Astrocyte (in vitro differentiated cells and primary cell): Measurements from ENCODE around the gene AFAP1L2. TPM values are rescaled to one million over a fixed set of nuclear protein-coding genes. Genes with fewer than 3 reads are reported as not detected.
A peak's percentile ranks its signal among the peaks of the same experiment; 100 is the strongest.

Source experiments
- DNase-seq: peaks from one replicate; pipeline ENCODE4 v3.0.0-alpha.2; 2010; ENCODE audit warnings: low read depth
- FAIRE-seq: peaks from 2 replicates; lab custom pipeline; 2011; peaks lifted over from hg19 to GRCh38; lab: Jason Lieb, UNC
- H2AFZ ChIP-seq: 2 replicates; pipeline ENCODE4 v1.6.0; 2012; ENCODE audit warnings: low read depth, low read length, inconsistent platforms
- H3K27ac ChIP-seq: 2 replicates; pipeline ENCODE4 v1.5.1; 2011; ENCODE audit warnings: low read depth, low read length, inconsistent platforms
- H3K27me3 ChIP-seq: 2 replicates; pipeline ENCODE4 v1.6.0; 2011; ENCODE audit warnings: low read length, inconsistent platforms; ENCODE audit not compliant: insufficient read depth
- H3K36me3 ChIP-seq: 2 replicates; pipeline ENCODE4 v1.5.1; 2011; ENCODE audit warnings: low read length, inconsistent platforms; ENCODE audit not compliant: insufficient read depth
- H3K4me1 ChIP-seq: 2 replicates; pipeline ENCODE4 v1.5.1; 2011; ENCODE audit warnings: low read length, inconsistent platforms; ENCODE audit not compliant: insufficient read depth
- H3K4me2 ChIP-seq: 2 replicates; pipeline ENCODE4 v1.6.0; 2012; ENCODE audit warnings: low read length, inconsistent platforms
- H3K4me3 ChIP-seq: 2 replicates; pipeline ENCODE4 v1.5.1; 2011; ENCODE audit warnings: low read depth, mild to moderate bottlenecking, low read length, inconsistent platforms; ENCODE audit not compliant: insufficient read depth
- H3K79me2 ChIP-seq: 2 replicates; pipeline ENCODE4 v1.6.0; 2012; ENCODE audit warnings: mild to moderate bottlenecking, low read length, inconsistent platforms; ENCODE audit not compliant: insufficient read depth
- H3K9ac ChIP-seq: 2 replicates; pipeline ENCODE4 v1.6.0; 2012; ENCODE audit warnings: mild to moderate bottlenecking, low read length, inconsistent platforms
- H3K9me3 ChIP-seq: 2 replicates; pipeline ENCODE4 v1.5.1; 2012; ENCODE audit warnings: low read depth, mild to moderate bottlenecking, low read length, inconsistent platforms; ENCODE audit not compliant: insufficient read depth
- H4K20me1 ChIP-seq: 2 replicates; pipeline ENCODE4 v1.6.0; 2012; ENCODE audit warnings: low read length, inconsistent platforms; ENCODE audit not compliant: insufficient read depth
- H3K27ac Mint-ChIP-seq: one replicate; pipeline ENCODE4 v1.8.0; 2021; ENCODE audit warnings: mild to moderate bottlenecking, mixed read lengths; ENCODE audit not compliant: unreplicated experiment
- H3K27me3 Mint-ChIP-seq: one replicate; pipeline ENCODE4 v1.8.0; 2021; ENCODE audit warnings: low read depth, mixed read lengths; ENCODE audit not compliant: unreplicated experiment
- H3K36me3 Mint-ChIP-seq: one replicate; pipeline ENCODE4 v1.8.0; 2021; ENCODE audit warnings: low read depth, mixed read lengths; ENCODE audit not compliant: unreplicated experiment
- H3K4me1 Mint-ChIP-seq: one replicate; pipeline ENCODE4 v1.8.0; 2021; ENCODE audit warnings: low read depth, mixed read lengths; ENCODE audit not compliant: unreplicated experiment
- H3K4me3 Mint-ChIP-seq: one replicate; pipeline ENCODE4 v1.8.0; 2021; ENCODE audit warnings: mild to moderate bottlenecking, moderate library complexity, mixed read lengths; ENCODE audit not compliant: unreplicated experiment
- H3K9me3 Mint-ChIP-seq: one replicate; pipeline ENCODE4 v1.8.0; 2021; ENCODE audit warnings: mild to moderate bottlenecking, mixed read lengths; ENCODE audit not compliant: unreplicated experiment
- EZH2 ChIP-seq: IDR thresholded peaks from 2 replicates; pipeline ENCODE4 v1.6.1; 2012; ENCODE audit warnings: mild to moderate bottlenecking, low read length, inconsistent platforms; ENCODE audit not compliant: insufficient read depth
- total RNA-seq: library from RNA; stranded (reverse); gene quantifications from 2 replicates; pipeline ENCODE4 v1.2.1, GENCODE V29; 2021
- TF ChIP-seq, protein P1 (sequence below): IDR thresholded peaks from 2 replicates; pipeline ENCODE4 v1.5.1; 2011; ENCODE audit warnings: low read depth, mild to moderate bottlenecking, inconsistent platforms, low read length, moderate library complexity; ENCODE audit not compliant: insufficient read depth

The AFAP1L2 gene
- total RNA-seq, 1 donor from 2014 or later = 26.6 TPM

DNA sequence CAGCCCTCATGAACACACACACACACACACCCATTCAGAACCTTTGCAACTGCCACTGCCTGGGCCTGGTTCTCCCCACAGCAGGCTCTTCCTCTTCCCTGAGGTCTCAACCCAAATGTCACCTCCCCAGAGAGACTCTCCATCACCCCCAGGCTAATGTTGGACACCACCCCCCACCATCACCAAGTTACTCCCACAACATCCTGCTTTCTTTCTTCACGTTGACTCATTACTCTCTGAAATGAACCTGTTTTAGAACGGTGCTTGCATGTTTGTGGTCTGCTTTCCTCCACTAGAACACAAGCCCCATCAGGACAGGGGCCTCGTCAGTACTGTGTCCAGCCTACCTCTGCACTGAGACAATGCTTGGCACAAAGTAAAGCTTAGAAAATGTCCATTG, 16.0 kb downstream of the AFAP1L2 start:
- peaks cover 39% of the 10 kb centered on the region for H3K4me1 Mint-ChIP-seq
- no peak for FAIRE-seq
- H3K27ac ChIP-seq = no peak overlapping the region
- H4K20me1 ChIP-seq = no peaks in the 10 kb centered on the region
- peaks cover 24% of the 10 kb centered on the region for H3K4me1 ChIP-seq
- peaks cover 3% of the 10 kb centered on the region for H3K27me3 ChIP-seq
- peaks cover 10% of the 10 kb centered on the region for H3K36me3 Mint-ChIP-seq
- peak overlapping the region; percentile 48 for H3K27ac Mint-ChIP-seq
- DNase-seq = peak; percentile 51
- no peak overlapping the region for H3K4me3 Mint-ChIP-seq
- peak overlapping the region; percentile 28 for H3K4me2 ChIP-seq
- H3K9me3 ChIP-seq = no peaks in the 10 kb centered on the region
- no peak overlapping the region for H2AFZ ChIP-seq
- no peaks in the 10 kb centered on the region for H3K27me3 Mint-ChIP-seq
- H3K79me2 ChIP-seq = no peaks in the 10 kb centered on the region
- TF ChIP-seq, protein P1, sequence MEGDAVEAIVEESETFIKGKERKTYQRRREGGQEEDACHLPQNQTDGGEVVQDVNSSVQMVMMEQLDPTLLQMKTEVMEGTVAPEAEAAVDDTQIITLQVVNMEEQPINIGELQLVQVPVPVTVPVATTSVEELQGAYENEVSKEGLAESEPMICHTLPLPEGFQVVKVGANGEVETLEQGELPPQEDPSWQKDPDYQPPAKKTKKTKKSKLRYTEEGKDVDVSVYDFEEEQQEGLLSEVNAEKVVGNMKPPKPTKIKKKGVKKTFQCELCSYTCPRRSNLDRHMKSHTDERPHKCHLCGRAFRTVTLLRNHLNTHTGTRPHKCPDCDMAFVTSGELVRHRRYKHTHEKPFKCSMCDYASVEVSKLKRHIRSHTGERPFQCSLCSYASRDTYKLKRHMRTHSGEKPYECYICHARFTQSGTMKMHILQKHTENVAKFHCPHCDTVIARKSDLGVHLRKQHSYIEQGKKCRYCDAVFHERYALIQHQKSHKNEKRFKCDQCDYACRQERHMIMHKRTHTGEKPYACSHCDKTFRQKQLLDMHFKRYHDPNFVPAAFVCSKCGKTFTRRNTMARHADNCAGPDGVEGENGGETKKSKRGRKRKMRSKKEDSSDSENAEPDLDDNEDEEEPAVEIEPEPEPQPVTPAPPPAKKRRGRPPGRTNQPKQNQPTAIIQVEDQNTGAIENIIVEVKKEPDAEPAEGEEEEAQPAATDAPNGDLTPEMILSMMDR = no peak
- TF ChIP-seq EZH2 = no peak
- H3K9ac ChIP-seq = no peak overlapping the region
- H3K36me3 ChIP-seq = no peaks in the 10 kb centered on the region
- no peak overlapping the region for H3K4me3 ChIP-seq
- peaks cover 4% of the 10 kb centered on the region for H3K9me3 Mint-ChIP-seq

DNA sequence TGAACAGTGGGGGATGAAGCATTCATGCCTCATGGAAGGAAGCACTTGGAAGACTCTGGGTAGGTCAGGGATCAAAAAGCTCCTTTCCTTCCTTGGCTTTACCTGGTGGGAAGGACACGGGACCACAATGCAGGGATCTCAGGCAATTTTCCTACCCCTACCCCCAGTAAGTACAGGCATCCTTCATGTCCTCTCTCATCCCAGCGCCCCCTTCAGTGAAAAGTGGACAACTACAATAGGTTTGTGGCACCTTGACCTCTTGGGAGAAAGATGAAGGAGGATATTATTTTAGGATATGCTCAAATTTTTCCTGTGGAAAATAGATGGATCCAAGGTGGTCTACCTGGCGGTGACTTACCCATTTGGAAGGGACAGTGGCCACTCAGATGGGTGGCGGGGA, 16.5 kb downstream of the AFAP1L2 start:
- Mint-ChIP-seq H3K4me1 (peaks cover 34% of the 10 kb centered on the region), H3K27ac (peak overlapping the region; percentile 29), H3K27me3 (no peaks in the 10 kb centered on the region), H3K4me3 (no peak overlapping the region), H3K36me3 (peaks cover 10% of the 10 kb centered on the region), H3K9me3 (peaks cover 7% of the 10 kb centered on the region)
- Histone ChIP-seq H3K4me2 (no peak overlapping the region), H3K27me3 (peaks cover 3% of the 10 kb centered on the region), H4K20me1 (no peaks in the 10 kb centered on the region), H3K27ac (no peak overlapping the region), H2AFZ (no peak overlapping the region), H3K9ac (no peak overlapping the region), H3K9me3 (no peaks in the 10 kb centered on the region), H3K79me2 (no peaks in the 10 kb centered on the region), H3K4me1 (peaks cover 21% of the 10 kb centered on the region), H3K4me3 (no peak overlapping the region), H3K36me3 (no peaks in the 10 kb centered on the region)
- TF ChIP-seq, protein P1 = no peak
- no peak for TF ChIP-seq EZH2
- no peak for FAIRE-seq
- DNase-seq = no peak

DNA sequence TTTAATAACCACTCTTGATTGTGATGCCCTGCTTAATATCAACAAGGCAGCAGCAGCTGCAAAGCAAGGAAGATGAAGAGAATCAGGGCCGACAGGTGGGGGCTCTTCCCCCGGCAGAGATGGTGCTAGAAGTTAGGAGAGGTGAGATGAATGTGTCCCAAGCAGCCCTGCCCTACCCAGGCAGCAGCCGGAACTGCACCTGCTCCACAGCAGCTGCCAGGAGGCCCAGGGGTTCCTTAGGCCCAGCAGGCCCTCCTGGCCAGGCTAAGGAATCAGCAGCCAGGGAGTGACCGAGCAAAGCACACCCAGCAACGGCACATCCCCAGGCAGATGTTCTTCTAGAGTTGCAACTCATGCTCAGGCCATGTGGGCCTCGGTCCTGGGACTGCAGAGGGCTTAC, 17.9 kb downstream of the AFAP1L2 start:
- H2AFZ ChIP-seq = no peak overlapping the region
- H3K79me2 ChIP-seq = no peaks in the 10 kb centered on the region
- no peak overlapping the region for H3K27ac ChIP-seq
- DNase-seq = no peak
- peaks cover 6% of the 10 kb centered on the region for H3K27me3 ChIP-seq
- no peak overlapping the region for H3K9ac ChIP-seq
- FAIRE-seq = no peak
- peaks cover 30% of the 10 kb centered on the region for H3K4me1 Mint-ChIP-seq
- no peak overlapping the region for H3K4me2 ChIP-seq
- H3K36me3 ChIP-seq = no peaks in the 10 kb centered on the region
- TF ChIP-seq EZH2 = no peak
- TF ChIP-seq, protein P1 = no peak
- no peak overlapping the region for H3K4me3 ChIP-seq
- H3K9me3 Mint-ChIP-seq = peaks cover 7% of the 10 kb centered on the region
- peaks cover 21% of the 10 kb centered on the region for H3K4me1 ChIP-seq
- H3K4me3 Mint-ChIP-seq = no peak overlapping the region
- no peak overlapping the region for H3K27ac Mint-ChIP-seq
- peaks cover 10% of the 10 kb centered on the region for H3K36me3 Mint-ChIP-seq
- no peaks in the 10 kb centered on the region for H4K20me1 ChIP-seq
- H3K27me3 Mint-ChIP-seq = no peaks in the 10 kb centered on the region
- no peaks in the 10 kb centered on the region for H3K9me3 ChIP-seq
